ENCODE measurements around the gene EFCC1. TPM values are rescaled to one million over a fixed set of nuclear protein-coding genes. Genes with fewer than 3 reads are reported as not detected.
A peak's percentile ranks its signal among the peaks of the same experiment; 100 is the strongest.
"Not testable (repeated sequence)": the region's sequence is repeated elsewhere in the genome, so short reads cannot be mapped to it uniquely, and the experiment has no call there.

The EFCC1 gene
- total RNA-seq, 2 experiments from 2014 or later = 0.10 to 0.20 TPM

GRCh38 chr3:129084501-129084900 lies 83.4 kb downstream of the EFCC1 start:
- peaks cover 8% of the 10 kb centered on the region for H3K4me1 Mint-ChIP-seq (ENCODE audit: low read depth)
- intact Hi-C loops (cut with micrococcal nuclease) = no loop called here
- CTCF ChIA-PET = interaction anchor here (1.3 to 4.0 kb wide), 2 partner anchors 16 to 31 kb away, joined by 3 to 12 read pairs; no protein-coding TSS in a partner anchor
- H3K27me3 Mint-ChIP-seq (ENCODE audit: low read depth) = no peaks in the 10 kb centered on the region
- H3K36me3 Mint-ChIP-seq (ENCODE audit: low read depth) = no peaks in the 10 kb centered on the region
- H3K4me3 Mint-ChIP-seq = no peak overlapping the region
- DNase-seq = no peak
- no peak overlapping the region for H3K27ac Mint-ChIP-seq
- no peaks in the 10 kb centered on the region for H3K9me3 Mint-ChIP-seq

GRCh38 chr3:129085165-129085715 lies 84.1 kb downstream of the EFCC1 start:
- Mint-ChIP-seq H3K36me3 (ENCODE audit: low read depth) (no peaks in the 10 kb centered on the region), H3K4me1 (ENCODE audit: low read depth) (peaks cover 8% of the 10 kb centered on the region), H3K4me3 (peak overlapping the region; percentile 18), H3K27ac (peak overlapping the region; percentile 53), H3K9me3 (no peaks in the 10 kb centered on the region), H3K27me3 (ENCODE audit: low read depth) (no peaks in the 10 kb centered on the region)
- intact Hi-C loops (cut with micrococcal nuclease) = no loop called here
- no peak for DNase-seq
- CTCF ChIA-PET = interaction anchor here (0.5 to 4.0 kb wide), 4 partner anchors 9 to 160 kb away, joined by 3 to 12 read pairs (median 4); no protein-coding TSS in a partner anchor

- peak overlapping the region; percentile 53 for H3K27ac Mint-ChIP-seq
- DNase-seq = no peak
- peaks cover 8% of the 10 kb centered on the region for H3K4me1 Mint-ChIP-seq (ENCODE audit: low read depth)
- CTCF ChIA-PET = interaction anchor here (0.5 to 4.0 kb wide), 5 partner anchors 8 to 159 kb away, joined by 3 to 12 read pairs (median 5); no protein-coding TSS in a partner anchor
- no peaks in the 10 kb centered on the region for H3K27me3 Mint-ChIP-seq (ENCODE audit: low read depth)
- H3K4me3 Mint-ChIP-seq = peak overlapping the region; percentile 18
- no peaks in the 10 kb centered on the region for H3K9me3 Mint-ChIP-seq
- intact Hi-C loops (cut with micrococcal nuclease) = no loop called here
- no peaks in the 10 kb centered on the region for H3K36me3 Mint-ChIP-seq (ENCODE audit: low read depth)
These were observed 84.7 kb downstream of the EFCC1 start for GRCh38 chr3:129085818-129086217.

- CTCF ChIA-PET = interaction anchor here (2.1 kb wide), 1 partner anchor 117 kb away, joined by 6 read pairs; no protein-coding TSS in a partner anchor
- Mint-ChIP-seq H3K27me3 (ENCODE audit: low read depth) (no peaks in the 10 kb centered on the region), H3K4me3 (no peak overlapping the region), H3K4me1 (ENCODE audit: low read depth) (peaks cover 3% of the 10 kb centered on the region), H3K9me3 (no peaks in the 10 kb centered on the region), H3K27ac (no peak overlapping the region), H3K36me3 (ENCODE audit: low read depth) (peaks cover 2% of the 10 kb centered on the region)
- no peak for DNase-seq
- intact Hi-C loops (cut with micrococcal nuclease) = no loop called here
These were observed 86.1 kb downstream of the EFCC1 start for GRCh38 chr3:129087138-129087702.

DNA sequence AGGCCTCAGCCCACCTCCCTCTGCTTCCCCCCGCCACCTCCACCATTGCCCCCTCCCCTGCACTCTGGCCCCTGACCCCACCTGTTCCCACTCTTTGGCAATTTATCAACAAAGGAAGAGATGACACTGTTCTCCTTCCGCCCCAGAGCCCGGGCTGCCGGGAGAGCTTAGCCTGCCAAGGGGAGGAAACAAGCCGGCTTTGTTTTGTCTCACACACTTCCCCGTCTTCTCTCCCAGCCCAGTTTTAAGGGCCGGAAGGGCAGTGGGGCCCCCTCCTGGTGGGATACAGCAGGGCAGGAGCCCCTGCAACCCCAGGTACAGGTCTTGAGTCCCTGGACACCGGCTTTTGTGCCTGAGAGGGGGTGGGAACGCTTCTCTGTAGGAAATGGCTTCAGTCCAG lies 86.8 kb downstream of the EFCC1 start:
- H3K27me3 Mint-ChIP-seq (ENCODE audit: low read depth); H3K4me3 Mint-ChIP-seq; H3K36me3 Mint-ChIP-seq (ENCODE audit: low read depth); H3K27ac Mint-ChIP-seq; intact Hi-C loops (cut with micrococcal nuclease); H3K9me3 Mint-ChIP-seq; H3K4me1 Mint-ChIP-seq (ENCODE audit: low read depth): not testable (repeated sequence)
- CTCF ChIA-PET = interaction anchor here (2.1 kb wide), 1 partner anchor 117 kb away, joined by 6 read pairs; no protein-coding TSS in a partner anchor
- peak; percentile 43 for DNase-seq

DNA sequence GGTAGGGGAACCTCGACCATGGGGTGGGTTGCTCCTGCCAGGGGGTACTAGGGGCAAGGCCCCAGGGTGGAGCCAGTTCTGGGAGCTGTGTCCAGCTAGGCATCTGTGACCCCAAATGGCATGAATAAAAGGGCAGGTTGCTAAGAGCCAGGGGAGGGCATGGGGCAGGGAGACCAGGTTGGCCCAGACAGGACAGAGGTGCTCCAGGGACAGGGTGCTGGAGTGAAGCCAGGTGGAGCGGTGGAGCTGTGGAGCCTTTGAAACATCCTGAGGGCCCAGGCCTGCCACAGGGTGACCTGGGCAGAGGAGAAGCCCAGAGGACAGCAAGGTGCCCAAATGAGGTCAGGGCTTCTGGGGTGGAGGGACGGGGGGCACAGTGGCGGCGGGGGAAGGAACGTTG lies 87.2 kb downstream of the EFCC1 start:
- H3K27me3 Mint-ChIP-seq (ENCODE audit: low read depth); CTCF ChIA-PET; intact Hi-C loops (cut with micrococcal nuclease); DNase-seq; H3K4me1 Mint-ChIP-seq (ENCODE audit: low read depth); H3K9me3 Mint-ChIP-seq; H3K4me3 Mint-ChIP-seq; H3K36me3 Mint-ChIP-seq (ENCODE audit: low read depth); H3K27ac Mint-ChIP-seq: not testable (repeated sequence)

Other genes with a start within 250 kb of the EFCC1 start
- 10 to 100 TPM; 37.0 to 40.6 TPM for gene ACAD9, start 121.7 kb upstream of the EFCC1 start, total RNA-seq
- under 1 TPM; 0.32 to 0.48 TPM for gene CFAP92, start 7.2 kb upstream of the EFCC1 start, total RNA-seq
- not detected for gene GP9, start 59.5 kb downstream of the EFCC1 start, total RNA-seq
- 10 to 100 TPM; 73.9 to 80.0 TPM for gene RAB43, start 120.5 kb downstream of the EFCC1 start, total RNA-seq
- 10 to 100 TPM; 56.8 to 65.4 TPM for gene ISY1, start 159.8 kb downstream of the EFCC1 start, total RNA-seq
- gene CNBP, start 182.6 kb downstream of the EFCC1 start, total RNA-seq = 100 to 1,000 TPM; 490 to 500 TPM
- 100 to 1,000 TPM; 125 to 128 TPM for gene COPG1, start 248.3 kb downstream of the EFCC1 start, total RNA-seq